GM19035 (cell line): ENCODE data around the gene MAPKBP1.
"Not testable (repeated sequence)": the region's sequence is repeated elsewhere in the genome, so short reads cannot be mapped to it uniquely, and the experiment has no call there.

ENCODE experiments used
- ATAC-seq: cut with Tn5 transposase; IDR thresholded peaks from one replicate; pipeline ENCODE4 v1.9.1; 2021; ENCODE audit not compliant: unreplicated experiment

MAPKBP1 gene

DNA sequence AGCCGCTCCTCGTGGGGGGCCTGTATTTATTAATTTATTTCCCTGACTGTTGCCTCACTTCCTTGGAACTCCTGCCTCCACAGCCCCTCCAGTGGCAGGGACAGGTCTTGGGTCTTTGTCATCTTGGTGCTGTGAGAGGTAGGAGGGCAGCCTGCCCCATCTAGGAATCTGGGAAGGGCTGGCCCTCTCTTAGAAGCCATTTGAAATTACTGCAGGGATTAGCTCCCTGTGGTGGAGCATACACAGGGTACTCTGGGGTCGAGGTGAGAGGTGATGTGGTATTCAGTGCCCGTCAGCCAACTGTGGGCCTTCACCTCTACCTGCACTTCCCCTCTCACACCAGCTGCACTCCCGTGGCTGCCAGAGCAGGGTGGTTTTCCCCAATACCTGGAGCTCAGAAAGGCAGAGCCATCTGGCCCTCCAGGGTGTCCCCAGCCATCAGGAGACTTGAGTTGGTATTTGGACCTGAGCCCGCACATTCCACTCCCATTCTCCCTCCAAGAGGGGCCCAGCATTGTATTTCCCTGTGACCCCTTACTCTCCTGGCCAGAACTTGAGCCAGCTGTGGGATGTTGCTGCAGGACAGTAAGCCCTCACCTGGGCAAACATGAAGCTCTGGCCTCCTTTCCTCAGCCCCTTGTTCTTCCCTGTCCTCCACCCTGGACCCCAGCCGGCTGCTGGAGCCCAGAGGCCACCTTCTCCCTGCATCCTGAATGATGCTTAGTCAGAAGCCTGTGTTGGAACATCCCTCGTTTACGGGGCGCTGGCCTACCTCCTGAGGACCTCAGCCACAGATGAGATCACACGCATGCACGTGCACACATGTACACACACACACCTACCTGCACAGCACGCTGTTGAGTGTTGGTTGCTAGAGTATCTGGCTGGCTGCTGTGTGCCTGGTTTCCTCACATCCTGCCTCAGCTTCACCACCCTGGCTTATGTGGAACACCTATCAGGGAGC, 51.6 kb downstream of the MAPKBP1 start:
- ATAC-seq, result no peak

DNA sequence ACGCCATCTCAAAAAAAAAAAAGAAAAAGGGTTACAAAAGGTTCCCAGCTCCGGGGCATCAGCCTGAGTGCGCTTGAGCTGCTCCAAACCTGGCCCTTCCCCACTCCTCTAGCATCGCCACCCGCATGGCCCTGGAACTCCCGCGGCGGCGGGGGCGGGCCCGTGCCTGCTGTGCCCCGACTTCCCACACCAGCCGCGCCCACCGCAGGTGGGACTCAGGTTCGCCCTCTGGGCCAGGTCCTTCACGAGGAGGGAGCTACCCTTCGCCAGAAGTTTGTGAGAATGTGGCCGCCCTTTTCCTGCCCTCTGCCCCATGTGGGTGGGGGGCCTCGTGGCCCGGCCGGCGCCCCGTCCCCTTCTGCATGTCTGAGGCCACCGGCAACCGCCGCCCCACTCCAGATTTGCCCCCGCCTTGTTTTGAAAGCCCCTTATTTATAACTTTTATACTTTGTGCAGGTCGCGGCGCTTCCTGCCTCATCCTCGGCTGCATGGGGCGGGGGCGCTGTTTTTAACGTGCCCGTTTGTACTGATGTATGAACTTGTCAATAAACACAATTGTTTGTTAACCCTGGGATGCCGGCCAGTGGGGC, 53.1 kb downstream of the MAPKBP1 start:
- peak; percentile 14 for ATAC-seq

DNA sequence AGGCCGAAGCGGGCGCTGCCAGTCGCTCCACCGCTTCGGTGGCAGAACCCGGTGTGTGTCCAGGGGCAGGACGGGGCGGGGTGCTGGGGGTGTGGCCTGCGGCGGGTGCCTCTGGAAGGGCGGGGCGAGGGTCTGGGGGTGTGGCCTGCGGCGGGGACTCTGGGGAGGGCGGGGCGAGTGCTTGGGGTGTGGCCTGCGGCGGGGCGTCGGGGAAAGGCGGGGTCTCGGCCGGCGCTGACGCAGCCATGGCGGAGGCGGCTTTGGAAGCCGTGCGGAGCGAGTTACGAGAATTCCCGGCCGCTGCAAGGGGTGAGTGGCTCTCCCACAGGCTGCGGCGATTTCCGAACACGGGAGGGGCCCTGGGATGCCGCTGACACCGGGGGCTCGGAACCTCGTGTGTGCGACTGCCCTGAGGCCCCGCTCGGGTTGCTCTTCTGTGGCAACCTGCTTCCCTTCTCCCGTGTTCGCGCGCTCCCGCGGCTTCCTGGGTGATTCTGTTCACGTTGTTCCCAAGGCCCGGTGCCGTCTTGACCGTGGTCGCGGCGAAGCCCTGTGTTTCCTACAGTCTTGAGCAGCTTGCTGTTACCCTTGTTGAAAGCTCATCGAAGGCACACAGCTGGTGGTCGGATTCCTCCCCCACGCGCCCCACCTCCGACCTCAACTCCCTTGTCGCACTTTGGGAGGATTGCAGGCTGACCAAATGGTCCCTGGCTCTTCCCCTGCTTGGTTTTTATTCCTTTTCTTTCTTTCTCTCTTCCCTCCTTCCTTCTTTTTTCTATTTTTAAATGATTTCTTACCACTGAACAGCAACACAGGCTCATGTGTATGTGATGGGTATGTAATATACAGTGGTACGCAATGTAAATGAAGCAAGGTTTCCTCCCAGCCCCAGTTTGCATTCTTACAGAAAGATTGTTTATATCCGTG, 53.9 kb downstream of the MAPKBP1 start, which contains the start of gene JMJD7:
JMJD7 (plus strand) TSS at position 213 of the 927 bp plus-strand sequence; CDS start at position 246, 33 bp downstream.
- ATAC-seq, result peak; percentile 76

DNA sequence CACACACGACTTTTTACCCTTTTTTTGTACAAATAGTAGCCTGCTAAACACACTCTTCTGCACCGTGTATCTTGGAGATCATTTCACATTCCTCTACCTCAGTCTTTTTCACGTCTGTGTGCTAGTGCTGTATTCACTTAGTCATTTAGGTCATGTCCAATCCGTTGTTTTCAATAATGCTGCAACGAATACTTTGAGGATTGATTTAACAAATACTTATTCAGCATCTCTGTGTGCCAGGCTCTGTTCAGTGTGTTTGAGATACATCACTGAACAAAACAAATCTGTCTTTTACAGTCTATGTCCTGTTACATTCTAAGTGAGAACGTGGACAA, 54.5 kb downstream of the MAPKBP1 start:
- ATAC-seq, result no peak

DNA sequence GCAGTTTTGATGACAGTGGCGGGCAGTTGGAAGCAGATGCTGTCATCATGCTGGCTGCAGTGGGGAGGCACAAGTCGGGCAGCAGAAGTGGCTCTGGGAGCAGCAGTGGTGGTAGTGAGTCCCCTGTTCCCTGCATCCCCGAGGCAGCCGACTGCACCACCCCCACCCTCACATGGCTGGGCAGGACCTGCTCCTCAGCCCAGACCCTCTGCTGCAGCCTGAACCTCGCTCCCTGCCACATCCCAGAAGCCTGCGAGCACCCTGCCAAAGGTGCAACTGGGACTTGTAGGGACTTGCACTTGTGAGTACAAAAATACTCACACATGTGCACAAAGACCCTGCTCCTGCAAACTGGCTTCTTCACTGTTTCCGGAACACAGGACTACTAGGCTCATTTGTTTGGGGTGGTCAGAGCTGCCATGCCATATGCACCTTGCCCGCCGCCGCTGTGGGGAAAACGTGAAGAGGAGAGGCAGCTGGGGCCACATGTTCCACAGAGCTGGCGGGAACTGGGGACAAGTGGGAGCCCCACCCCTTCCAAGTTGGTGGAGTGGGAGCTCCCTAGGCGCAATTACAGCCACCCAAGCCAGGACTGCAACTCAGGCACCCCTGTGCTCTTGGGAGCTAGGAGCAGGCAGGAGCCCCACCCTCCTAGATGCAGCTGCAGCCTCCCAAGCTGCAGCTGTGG, 55.8 kb downstream of the MAPKBP1 start:
- no peak for ATAC-seq

DNA sequence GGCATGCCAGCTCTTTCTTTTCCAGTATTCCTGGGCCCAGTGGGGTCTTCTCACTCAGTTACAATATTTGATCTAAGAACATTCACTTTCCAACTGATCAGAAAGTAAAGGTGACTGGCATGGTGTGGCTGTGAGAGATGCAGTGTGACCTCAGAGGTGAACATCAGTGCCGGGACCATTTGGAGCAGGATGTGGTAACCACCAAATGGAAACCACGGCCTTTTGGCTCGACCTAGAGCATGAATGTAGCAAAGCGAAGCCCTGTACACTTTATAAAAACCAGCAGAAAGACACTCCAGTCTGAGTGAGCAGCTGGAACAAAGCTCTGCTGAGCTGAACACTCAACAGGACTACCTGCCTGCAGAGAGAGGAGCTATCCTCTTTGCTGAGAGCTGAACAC, 57.0 kb downstream of the MAPKBP1 start:
- not testable (repeated sequence) for ATAC-seq

DNA sequence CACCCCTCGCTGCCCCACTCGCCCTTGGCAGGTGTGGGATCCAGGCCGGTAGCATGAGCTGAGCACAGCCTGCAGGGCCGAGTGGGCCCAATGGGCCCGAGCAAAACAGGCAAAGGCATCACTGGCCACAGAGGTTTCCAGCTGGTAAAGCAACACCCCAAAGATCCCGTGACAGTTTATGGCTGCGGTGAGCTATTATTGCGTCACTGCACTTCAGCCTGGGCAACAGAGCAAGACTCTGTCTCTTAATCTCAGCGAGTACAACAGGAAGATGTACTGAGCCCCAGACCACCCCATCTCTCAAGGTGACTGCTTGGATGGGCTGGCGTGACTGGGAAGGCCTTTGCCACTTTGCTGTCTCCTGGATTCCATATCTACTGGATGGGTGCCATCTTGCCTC, 57.9 kb downstream of the MAPKBP1 start:
- no peak for ATAC-seq

DNA sequence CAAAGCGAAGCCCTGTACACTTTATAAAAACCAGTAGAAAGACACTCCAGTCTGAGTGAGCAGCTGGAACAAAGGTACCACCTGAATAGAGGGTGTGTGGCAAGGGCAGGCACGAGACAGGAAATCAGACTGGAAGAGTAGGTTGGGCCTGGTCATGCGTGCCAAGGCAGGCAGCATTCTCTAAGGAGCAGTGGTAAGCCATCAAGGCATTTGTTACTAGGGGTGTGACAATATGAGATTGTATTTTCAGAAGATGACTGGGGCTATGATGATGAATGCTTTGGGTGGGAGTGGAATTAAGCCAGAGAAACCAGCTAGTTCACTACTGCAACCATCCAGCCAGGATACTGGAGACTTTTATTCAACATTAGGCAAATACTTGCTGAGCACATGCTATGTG, 58.6 kb downstream of the MAPKBP1 start:
- ATAC-seq, result no peak

DNA sequence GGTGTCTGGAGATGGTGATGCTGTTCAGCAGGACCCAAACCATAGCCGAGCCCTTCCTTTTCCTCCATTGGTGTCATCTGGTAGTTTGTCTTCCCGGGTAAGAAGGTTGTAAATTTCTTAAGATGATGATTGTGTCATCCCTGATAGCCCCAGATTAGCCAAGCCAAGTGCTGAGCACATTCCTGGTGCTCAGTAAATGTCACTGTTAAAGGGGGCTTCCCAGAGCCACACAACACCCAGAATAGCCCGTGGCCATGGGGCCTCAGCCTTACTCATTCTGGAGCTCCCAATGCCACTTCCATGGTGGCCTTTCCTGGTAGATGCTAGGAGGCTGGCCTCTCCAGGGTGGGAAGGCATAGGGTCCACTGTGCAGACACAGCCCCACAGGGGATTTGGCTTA, 59.8 kb downstream of the MAPKBP1 start:
- ATAC-seq, result no peak

DNA sequence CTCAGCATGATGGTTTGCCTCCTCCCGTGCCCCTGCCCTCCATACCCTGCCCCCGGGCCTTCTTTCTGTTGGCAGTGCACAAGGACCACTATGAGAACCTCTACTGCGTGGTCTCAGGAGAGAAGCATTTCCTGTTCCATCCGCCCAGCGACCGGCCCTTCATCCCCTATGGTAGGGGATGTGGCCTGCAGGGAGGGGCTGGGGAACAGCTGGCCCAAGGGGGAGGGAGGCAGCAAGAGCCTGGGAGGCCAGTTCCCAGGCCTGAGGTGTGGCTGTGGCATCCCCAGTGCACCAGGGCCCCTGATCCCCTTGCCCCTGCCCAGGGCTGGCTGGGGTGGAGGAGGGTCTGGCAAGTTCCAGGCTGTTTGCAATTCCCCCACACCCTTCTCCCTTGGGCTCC, 61.8 kb downstream of the MAPKBP1 start:
- ATAC-seq, result no peak

DNA sequence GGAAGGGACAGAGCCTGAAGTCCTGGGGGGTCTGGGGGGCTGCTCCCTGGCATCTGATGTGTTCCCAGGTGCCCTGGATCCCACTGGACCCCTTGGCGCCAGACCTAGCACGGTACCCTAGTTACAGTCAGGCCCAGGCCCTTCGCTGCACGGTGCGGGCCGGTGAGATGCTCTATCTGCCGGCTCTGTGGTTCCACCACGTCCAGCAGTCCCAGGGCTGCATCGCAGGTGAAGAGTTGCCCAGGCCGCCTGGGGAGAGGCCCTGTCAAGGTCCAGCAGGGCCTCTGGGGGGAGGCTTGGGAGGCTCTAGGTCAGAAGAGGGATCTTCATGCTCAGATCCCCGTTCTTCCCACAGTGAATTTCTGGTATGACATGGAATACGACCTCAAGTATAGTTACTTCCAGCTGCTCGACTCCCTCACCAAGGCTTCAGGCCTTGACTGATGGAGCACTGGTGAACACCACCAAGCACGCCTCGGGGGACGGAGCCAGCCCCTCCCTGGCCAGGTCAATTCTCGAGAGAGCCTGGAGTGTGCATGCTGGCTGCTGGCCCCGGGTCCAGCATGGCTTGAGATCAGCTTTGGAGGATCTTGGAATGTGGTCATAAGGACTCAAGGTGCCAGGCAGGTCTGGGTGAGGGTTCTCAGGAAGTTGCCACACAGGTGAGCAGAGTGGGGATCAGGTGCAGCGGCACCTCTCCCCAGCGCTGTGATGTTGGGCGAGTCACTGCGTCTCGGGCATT, 62.6 kb downstream of the MAPKBP1 start:
- ATAC-seq, result no peak

DNA sequence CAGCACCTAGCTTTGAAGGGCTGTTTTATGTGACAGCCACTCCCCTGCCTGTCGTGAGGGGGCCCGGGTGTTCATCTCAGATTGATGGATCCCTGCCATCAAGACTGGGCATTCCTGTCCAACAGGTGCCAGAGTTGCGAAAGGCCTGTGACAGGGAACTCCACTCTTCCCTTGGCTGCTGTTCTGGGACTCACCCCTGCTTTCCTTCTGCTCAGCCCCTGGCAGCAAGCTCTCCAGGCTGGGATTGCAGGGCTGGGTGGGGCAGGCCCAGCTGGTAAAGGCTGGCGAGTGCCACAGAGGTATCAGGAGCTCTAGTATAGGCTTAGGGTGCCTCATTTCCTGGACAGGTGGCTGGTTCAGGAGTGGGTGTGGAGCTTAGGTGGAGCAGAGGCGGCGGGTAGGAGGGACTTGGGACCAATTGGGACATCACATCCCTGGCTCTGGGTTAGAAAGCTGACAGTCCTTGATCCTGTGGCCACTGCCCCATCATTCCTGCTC, 64.2 kb downstream of the MAPKBP1 start, which contains the start of gene PLA2G4B:
PLA2G4B (plus strand) TSS at position 448 of the 498 bp plus-strand sequence. CDS start 67 bp downstream, outside the sequence.
- no peak for ATAC-seq

DNA sequence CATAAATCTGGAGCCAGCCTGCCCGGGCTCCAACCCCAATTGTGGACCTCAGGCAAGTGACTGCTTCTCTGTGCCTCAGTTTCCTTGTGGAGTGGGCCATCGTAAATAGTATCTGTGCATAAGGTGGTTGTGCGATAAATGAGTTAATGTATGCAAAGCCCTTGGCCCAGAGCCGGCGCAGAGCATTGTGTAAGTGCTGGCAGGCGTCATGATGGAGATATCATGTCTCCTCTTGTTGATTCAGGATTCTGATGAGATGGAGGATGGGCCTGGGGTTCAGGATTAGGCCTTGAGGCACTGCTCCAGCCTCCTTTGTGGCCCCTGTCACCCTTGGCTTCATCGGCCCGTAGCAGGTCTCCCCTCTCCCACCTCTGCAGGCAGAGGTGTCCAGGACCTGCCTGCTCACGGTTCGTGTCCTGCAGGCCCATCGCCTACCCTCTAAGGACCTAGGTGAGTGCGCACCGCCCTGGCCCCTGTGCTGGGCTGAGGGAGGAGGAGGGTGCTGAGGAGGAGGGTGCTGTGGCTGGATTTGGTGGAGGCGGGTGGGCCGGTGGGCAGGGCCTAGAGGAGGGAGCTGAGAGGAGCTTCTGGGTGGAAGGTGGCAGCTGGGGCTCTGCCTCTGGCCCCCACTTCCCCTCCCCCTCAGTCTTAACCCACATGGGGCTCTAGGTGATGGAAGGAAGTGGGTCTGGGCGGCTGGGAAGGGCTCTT, 65.7 kb downstream of the MAPKBP1 start:
- ATAC-seq, result no peak

DNA sequence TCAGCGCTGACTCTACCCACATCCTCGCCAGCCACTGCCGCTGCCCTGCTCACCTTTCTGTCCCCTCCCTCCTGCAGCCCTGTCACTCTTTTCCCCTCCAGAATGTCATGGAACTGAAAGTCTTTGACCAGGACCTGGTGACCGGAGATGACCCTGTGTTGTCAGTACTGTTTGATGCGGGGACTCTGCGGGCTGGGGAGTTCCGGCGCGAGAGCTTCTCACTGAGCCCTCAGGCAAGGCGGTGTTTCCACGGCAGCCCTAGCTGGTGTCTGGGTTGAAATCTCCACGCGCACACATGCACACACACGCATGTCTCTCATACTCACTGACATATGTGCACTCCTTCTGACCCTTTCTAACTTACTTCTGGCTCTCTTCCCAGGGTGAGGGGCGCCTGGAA, 66.4 kb downstream of the MAPKBP1 start:
- ATAC-seq, result no peak

DNA sequence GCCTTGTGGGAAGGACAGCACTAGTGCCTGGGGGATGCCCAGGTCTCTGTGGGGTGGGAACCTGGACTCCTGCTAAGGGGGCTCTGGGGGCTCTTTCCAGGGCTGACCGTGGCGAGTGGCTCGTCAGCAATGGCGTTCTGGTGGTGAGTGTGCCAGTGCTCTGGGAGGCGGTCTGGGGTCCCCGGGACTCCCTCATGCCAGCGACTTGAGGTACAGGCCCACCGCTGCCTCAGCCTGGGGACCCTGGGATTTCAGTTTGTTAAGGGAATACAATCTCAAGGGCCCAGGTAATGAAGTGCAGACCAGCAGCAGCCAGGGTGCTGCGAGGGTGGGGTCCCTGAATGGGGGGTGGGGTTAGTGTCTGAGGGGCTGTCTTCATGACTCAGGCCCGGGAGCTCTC, 66.8 kb downstream of the MAPKBP1 start:
- no peak for ATAC-seq

DNA sequence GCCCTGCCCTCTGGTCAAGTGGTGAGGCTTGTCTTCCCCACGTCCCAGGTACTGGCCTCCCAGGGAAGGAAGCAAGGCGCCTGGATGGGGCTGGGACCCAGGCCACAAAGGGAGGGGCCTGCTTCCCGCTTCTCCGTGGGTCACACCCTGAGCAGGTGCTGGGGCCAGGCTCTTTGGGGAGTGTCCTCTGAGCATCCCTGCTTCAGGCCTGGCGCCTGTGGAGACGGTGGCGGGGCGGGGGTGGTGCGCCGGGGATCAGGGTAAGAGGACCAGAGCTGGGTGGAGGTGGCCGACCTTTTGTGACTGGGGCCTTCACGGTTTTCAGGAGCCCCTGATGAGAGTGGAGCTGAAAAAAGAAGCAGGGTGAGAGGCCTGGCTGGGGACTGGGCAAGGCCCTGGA, 67.9 kb downstream of the MAPKBP1 start:
- no peak for ATAC-seq

DNA sequence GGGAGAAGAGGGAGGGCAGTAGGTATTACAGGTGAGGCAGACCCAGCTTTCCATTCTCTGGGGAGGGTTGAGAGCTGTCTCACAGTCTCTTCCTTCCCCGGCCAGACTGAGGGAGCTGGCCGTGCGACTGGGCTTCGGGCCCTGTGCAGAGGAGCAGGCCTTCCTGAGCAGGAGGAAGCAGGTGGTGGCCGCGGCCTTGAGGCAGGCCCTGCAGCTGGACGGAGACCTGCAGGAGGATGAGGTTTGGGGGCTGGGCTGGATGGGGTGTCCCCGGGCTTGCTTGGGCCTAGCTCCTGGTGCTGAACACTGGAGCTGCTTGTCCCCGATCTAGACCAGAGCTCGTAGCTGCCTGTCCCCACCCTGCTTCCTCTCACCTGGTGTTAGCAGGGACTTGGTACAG, 69.3 kb downstream of the MAPKBP1 start:
- no peak for ATAC-seq

DNA sequence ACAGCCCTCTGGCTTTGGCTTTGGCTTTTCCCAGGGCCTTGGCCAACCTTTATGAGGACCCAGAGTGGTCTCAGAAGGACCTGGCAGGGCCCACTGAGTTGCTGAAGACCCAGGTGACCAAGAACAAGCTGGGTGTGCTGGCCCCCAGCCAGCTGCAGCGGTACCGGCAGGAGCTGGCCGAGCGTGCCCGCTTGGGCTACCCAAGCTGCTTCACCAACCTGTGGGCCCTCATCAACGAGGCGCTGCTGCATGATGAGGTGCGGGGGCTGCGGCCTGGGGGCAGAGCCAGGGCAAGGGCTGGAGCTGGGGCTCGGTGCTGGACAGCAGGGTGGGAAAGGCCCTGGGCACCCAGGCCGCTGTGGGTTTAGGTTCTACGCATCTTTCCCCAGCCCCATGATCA, 70.5 kb downstream of the MAPKBP1 start:
- no peak for ATAC-seq

DNA sequence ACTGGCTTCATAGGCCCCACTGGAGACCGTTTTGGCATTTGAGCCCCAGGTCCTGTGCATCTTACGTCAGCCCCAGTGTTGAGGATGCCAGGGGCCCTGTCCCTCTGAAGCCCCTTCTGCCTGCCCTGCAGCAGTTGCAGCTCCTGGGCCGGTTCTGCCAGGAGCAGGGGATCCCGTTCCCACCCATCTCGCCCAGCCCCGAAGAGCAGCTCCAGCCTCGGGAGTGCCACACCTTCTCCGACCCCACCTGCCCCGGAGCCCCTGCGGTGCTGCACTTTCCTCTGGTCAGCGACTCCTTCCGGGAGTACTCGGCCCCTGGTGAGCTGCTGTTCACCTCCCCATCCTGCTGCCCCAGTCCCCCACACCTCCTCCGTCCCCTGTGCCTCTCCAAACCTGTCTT, 72.9 kb downstream of the MAPKBP1 start:
- ATAC-seq, result no peak
